Liver (tissue), 9 donors: ENCODE measurements around the gene FREY1. TPM values are rescaled to one million over a fixed set of nuclear protein-coding genes. Genes with fewer than 3 reads are reported as not detected.

Experiments used
- DNase-seq: peaks from one replicate; pipeline ENCODE4 v3.0.0-alpha.2; 2017; ENCODE audit warnings: low spot score
- H3K27ac ChIP-seq, 2 donors: one replicate each; pipeline ENCODE4 v1.7.0; 2013; ENCODE audit warnings: inconsistent platforms in 2 of 2, low read length in 2 of 2, control low read depth in 1 of 2, low read depth in 1 of 2, mild to moderate bottlenecking in 1 of 2
- H3K27me3 ChIP-seq, 4 donors: one replicate each; pipeline versions ENCODE4 v1.6.1 to v1.7.0; 2013; ENCODE audit warnings: low read length in 3 of 4, inconsistent platforms in 1 of 4, mild to moderate bottlenecking in 1 of 4, moderate library complexity in 1 of 4; ENCODE audit not compliant: control insufficient read depth in 4 of 4, insufficient read depth in 4 of 4
- H3K36me3 ChIP-seq, 4 donors: one replicate each; pipeline versions ENCODE4 v1.6.1 to v1.7.0; 2013; ENCODE audit warnings: low read length in 3 of 4, mild to moderate bottlenecking in 3 of 4, low read depth in 1 of 4, moderate library complexity in 1 of 4; ENCODE audit not compliant: control insufficient read depth in 4 of 4, insufficient read depth in 3 of 4
- H3K4me1 ChIP-seq, 4 donors: one replicate each; pipeline versions ENCODE4 v1.6.1 to v1.7.0; 2013; ENCODE audit warnings: low read length in 3 of 4, mild to moderate bottlenecking in 3 of 4, moderate library complexity in 1 of 4; ENCODE audit not compliant: control insufficient read depth in 4 of 4, insufficient read depth in 4 of 4
- H3K4me3 ChIP-seq, 3 donors: one replicate each; pipeline versions ENCODE4 v1.6.1 to v1.7.0; 2013; ENCODE audit warnings: low read length in 3 of 3, control low read depth in 1 of 3, low read depth in 1 of 3, mild to moderate bottlenecking in 1 of 3
- H3K9ac ChIP-seq, 2 donors: one replicate each; pipeline ENCODE4 v1.7.0; 2013; ENCODE audit warnings: low read length in 2 of 2, mild to moderate bottlenecking in 2 of 2, moderate library complexity in 2 of 2, control low read depth in 1 of 2, low read depth in 1 of 2
- H3K9me3 ChIP-seq, 4 donors: one replicate each; pipeline versions ENCODE4 v1.6.1 to v1.7.0; 2013; ENCODE audit warnings: low read length in 3 of 4; ENCODE audit not compliant: control insufficient read depth in 4 of 4
- ATF3 ChIP-seq: IDR thresholded peaks from 2 replicates; pipeline ENCODE4 v1.6.1; 2016; ENCODE audit warnings: antibody characterized with exemption
- CTCF ChIP-seq: fragments of 150-350 bp; IDR thresholded peaks from 2 replicates; pipeline ENCODE4 v1.5.1; 2017; ENCODE audit warnings: improper control_type of control experiment, low read depth, low read length; ENCODE audit not compliant: missing input control
- EGR1 ChIP-seq, 2 donors: IDR thresholded peaks; 2 replicates each; pipeline ENCODE4 v1.6.1; 2016 to 2018; ENCODE audit warnings: antibody characterized with exemption in 2 of 2, low read depth in 2 of 2
- FOXA1 ChIP-seq: IDR thresholded peaks from 2 replicates; pipeline ENCODE4 v1.6.1; 2016; ENCODE audit warnings: antibody characterized with exemption
- FOXA2 ChIP-seq: IDR thresholded peaks from 2 replicates; pipeline ENCODE4 v1.6.1; 2016; ENCODE audit warnings: antibody characterized with exemption
- GABPA ChIP-seq, 2 donors: IDR thresholded peaks in 1 of 2; conservative IDR thresholded peaks in 1 of 2; 2 replicates each; pipeline ENCODE4 v1.6.1; 2016; ENCODE audit warnings: antibody characterized with exemption in 2 of 2, mild to moderate bottlenecking in 1 of 2, moderate library complexity in 1 of 2
- HNF4A ChIP-seq, 2 donors: conservative IDR thresholded peaks; 2 replicates each; pipeline ENCODE4 v1.6.1; 2016; ENCODE audit warnings: antibody characterized with exemption in 2 of 2, mild to moderate bottlenecking in 2 of 2
- HNF4G ChIP-seq: IDR thresholded peaks from 2 replicates; pipeline ENCODE4 v1.6.1; 2016; ENCODE audit warnings: antibody characterized with exemption
- JUND ChIP-seq, 2 donors: IDR thresholded peaks; 2 replicates each; pipeline ENCODE4 v1.6.1; 2016; ENCODE audit warnings: antibody characterized with exemption in 2 of 2
- MAX ChIP-seq: IDR thresholded peaks from 2 replicates; pipeline ENCODE4 v1.6.1; 2016; ENCODE audit warnings: antibody characterized with exemption
- NR2F2 ChIP-seq: IDR thresholded peaks from 2 replicates; pipeline ENCODE4 v1.6.1; 2016; ENCODE audit warnings: antibody characterized with exemption
- RAD21 ChIP-seq, 2 donors: IDR thresholded peaks; 2 replicates each; pipeline ENCODE4 v1.6.1; 2016; ENCODE audit warnings: antibody characterized with exemption in 2 of 2, mild to moderate bottlenecking in 2 of 2
- REST ChIP-seq: IDR thresholded peaks from 2 replicates; pipeline ENCODE4 v1.6.1; 2016; ENCODE audit warnings: antibody characterized with exemption, mild to moderate bottlenecking
- RXRA ChIP-seq, 2 donors: IDR thresholded peaks; 2 replicates each; pipeline ENCODE4 v1.6.1; 2017 to 2018; ENCODE audit warnings: antibody characterized with exemption in 2 of 2, mild to moderate bottlenecking in 1 of 2
- SP1 ChIP-seq: IDR thresholded peaks from 2 replicates; pipeline ENCODE4 v1.6.1; 2018; ENCODE audit warnings: antibody characterized with exemption, mild to moderate bottlenecking
- TAF1 ChIP-seq: conservative IDR thresholded peaks from 2 replicates; pipeline ENCODE4 v1.6.1; 2016; ENCODE audit warnings: antibody characterized with exemption, mild to moderate bottlenecking
- YY1 ChIP-seq: IDR thresholded peaks from 2 replicates; pipeline ENCODE4 v1.6.1; 2016; ENCODE audit warnings: antibody characterized with exemption, mild to moderate bottlenecking
- ZBTB33 ChIP-seq: IDR thresholded peaks from 2 replicates; pipeline ENCODE4 v1.6.1; 2016; ENCODE audit warnings: antibody characterized with exemption
- WGBS: extraction: QIAGEN DNeasy Blood & Tissue Kit; methylation state at CpG from one replicate; pipeline ENCODE4 v1.1.7; 2013; 5-methylcytosine and 5-hydroxymethylcytosine counted together
- polyA plus RNA-seq, 2 donors: library from polyadenylated mRNA; stranded (reverse) in 1 of 2; unstranded in 1 of 2; fragments of 200-250 nt in 1 of 2; fragments of >200 nt in 1 of 2; fragmentation: Nextera tagmentation in 1 of 2; extraction: Ambion mirVana in 1 of 2; gene quantifications; one replicate each; pipeline versions ENCODE4 v1.2.1 to v1.2.3, GENCODE V29; 2013 to 2015
- total RNA-seq, 2 donors: library from RNA; depleted of rRNA; stranded (reverse); fragments of >200 nt; gene quantifications; one replicate each; pipeline ENCODE4 v1.2.3, GENCODE V29; 2014
- donor health status: healthy.
- donor health status: healthy.
- donor health status: healthy.
- donor health status: healthy.
- donor health status: healthy.

FREY1 gene
- total and polyA plus RNA-seq, 4 donors, result 0.18 to 2.1 (median 0.75) TPM; not detected in 1

- no peak for DNase-seq
- TF ChIP-seq ZBTB33 (no peak), YY1 (no peak), RAD21 (IDR thresholded peaks at IDR 0.05) (no peak), ATF3 (no peak), MAX (no peak), RXRA (IDR thresholded peaks at IDR 0.05) (no peak), FOXA1 (no peak), TAF1 (no peak), GABPA (IDR thresholded peaks at IDR 0.05 in 1 of 2, conservative IDR thresholded peaks at IDR 0.05 in 1 of 2) (no peak), FOXA2 (no peak), HNF4A (conservative IDR thresholded peaks at IDR 0.05) (no peak), SP1 (no peak), EGR1 (IDR thresholded peaks at IDR 0.05; ENCODE audit: low read depth in 2 of 2) (no peak), JUND (IDR thresholded peaks at IDR 0.05) (no peak)
- H3K27me3 ChIP-seq, result no peaks in the 10 kb centered on the region
Observed at GRCh38 chr11:45895553-45896259, 11.4 kb downstream of the FREY1 start.

GRCh38 chr11:45894555-45895247 is 12.4 kb downstream of the FREY1 start:
- Histone ChIP-seq H3K4me1 (peaks cover 8 to 40% (median 22%) of the 10 kb centered on the region in 4 donors), H3K27ac (no peak overlapping the region), H3K4me3 (no peak overlapping the region), H3K27me3 (no peaks in the 10 kb centered on the region), H3K9me3 (no peaks in the 10 kb centered on the region), H3K9ac (no peak overlapping the region), H3K36me3 (no peaks in the 10 kb centered on the region)
- 92% methylated on average over 6 of the region's 6 CpGs for WGBS
- TF ChIP-seq TAF1 (no peak), GABPA (IDR thresholded peaks at IDR 0.05 in 1 of 2, conservative IDR thresholded peaks at IDR 0.05 in 1 of 2) (no peak), RXRA (IDR thresholded peaks at IDR 0.05) (no peak), ZBTB33 (no peak), FOXA2 (no peak), REST (no peak), EGR1 (IDR thresholded peaks at IDR 0.05; ENCODE audit: low read depth in 2 of 2) (no peak), SP1 (no peak), RAD21 (IDR thresholded peaks at IDR 0.05) (no peak), MAX (no peak), HNF4G (no peak), CTCF (no peak), NR2F2 (no peak)
- DNase-seq, result no peak

More at GRCh38 chr11:45895553-45896259, 11.4 kb downstream of the FREY1 start:
- WGBS, result 95% methylated on average over 8 of the region's 8 CpGs
- Histone ChIP-seq H3K9ac (no peak overlapping the region), H3K4me1 (peaks cover 9 to 43% (median 27%) of the 10 kb centered on the region in 4 donors), H3K9me3 (no peaks in the 10 kb centered on the region), H3K27ac (no peak overlapping the region), H3K36me3 (no peaks in the 10 kb centered on the region), H3K4me3 (no peak overlapping the region)
